GM23338 (cell line): Measurements from ENCODE around the gene LDLR. TPM values are rescaled to one million over a fixed set of nuclear protein-coding genes. Genes with fewer than 3 reads are reported as not detected.

Experiments
- ATAC-seq: fragments of 200-7000 bp; cut with Tn5 transposase; 3 replicates; pipeline ENCODE4 v1.9.1; 2020
- DNase-seq: peaks from one replicate; pipeline ENCODE4 v3.0.0-alpha.2; 2015; ENCODE audit warnings: low spot score
- H2AFZ ChIP-seq: fragments of 200-600 bp; sonication (generic); 2 replicates; pipeline ENCODE4 v1.8.0; 2016; ENCODE audit warnings: antibody characterized with exemption, mild to moderate bottlenecking, moderate library complexity
- H3F3A ChIP-seq: fragments of 200-600 bp; sonication (generic); replicated peaks from 2 replicates; pipeline ENCODE4 v1.8.0; 2017; ENCODE audit warnings: antibody characterized with exemption, mixed run types, low read depth
- H3K27ac ChIP-seq: fragments of 200-600 bp; sonication (generic); 2 replicates; pipeline ENCODE4 v1.6.1; 2016; ENCODE audit warnings: low read depth
- H3K27me3 ChIP-seq: fragments of 200-600 bp; sonication (generic); 2 replicates; pipeline ENCODE4 v1.8.0; 2016; ENCODE audit warnings: mild to moderate bottlenecking, mixed run types, moderate library complexity; ENCODE audit not compliant: insufficient read depth
- H3K36me3 ChIP-seq: fragments of 200-600 bp; sonication (generic); 2 replicates; pipeline ENCODE4 v1.8.0; 2016; ENCODE audit warnings: mild to moderate bottlenecking; ENCODE audit not compliant: insufficient read depth
- H3K4me1 ChIP-seq: fragments of 200-600 bp; sonication (generic); 2 replicates; pipeline ENCODE4 v1.8.0; 2016; ENCODE audit warnings: mild to moderate bottlenecking, moderate library complexity; ENCODE audit not compliant: insufficient read depth
- H3K4me2 ChIP-seq: fragments of 200-600 bp; sonication (generic); 2 replicates; pipeline ENCODE4 v1.7.1; 2017; ENCODE audit warnings: mixed run types
- H3K4me3 ChIP-seq: fragments of 200-600 bp; sonication (generic); 2 replicates; pipeline ENCODE4 v1.6.1; 2016; ENCODE audit warnings: mixed run types
- H3K79me2 ChIP-seq: fragments of 200-600 bp; sonication (generic); replicated peaks from 2 replicates; pipeline ENCODE4 v1.8.0; 2017; ENCODE audit warnings: mild to moderate bottlenecking; ENCODE audit not compliant: insufficient read depth
- H3K9me2 ChIP-seq: fragments of 200-600 bp; sonication (generic); 2 replicates; pipeline ENCODE4 v1.8.0; 2017; ENCODE audit not compliant: insufficient read depth
- H4K20me1 ChIP-seq: fragments of 200-600 bp; sonication (generic); replicated peaks from 2 replicates; pipeline ENCODE4 v1.8.0; 2017; ENCODE audit warnings: mild to moderate bottlenecking; ENCODE audit not compliant: insufficient read depth
- H3K27ac Mint-ChIP-seq: 2 replicates; pipeline ENCODE4 v1.8.0; 2020; ENCODE audit warnings: inconsistent platforms, mild to moderate bottlenecking, moderate library complexity, mixed read lengths
- H3K27me3 Mint-ChIP-seq: 3 replicates; pipeline ENCODE4 v1.8.0; 2022; ENCODE audit warnings: low read depth, mild to moderate bottlenecking, moderate library complexity, mixed read lengths, inconsistent platforms; ENCODE audit not compliant: insufficient read depth, poor library complexity
- H3K36me3 Mint-ChIP-seq: 3 replicates; pipeline ENCODE4 v1.8.0; 2021; ENCODE audit warnings: low read depth, mild to moderate bottlenecking, inconsistent platforms, moderate library complexity, mixed read lengths
- H3K4me1 Mint-ChIP-seq: 3 replicates; pipeline ENCODE4 v1.8.0; 2020; ENCODE audit warnings: mild to moderate bottlenecking, inconsistent platforms, mixed read lengths
- H3K4me3 Mint-ChIP-seq: 3 replicates; pipeline ENCODE4 v1.8.0; 2021; ENCODE audit warnings: moderate library complexity, mild to moderate bottlenecking, inconsistent platforms, mixed read lengths
- H3K9me3 Mint-ChIP-seq: 3 replicates; pipeline ENCODE4 v1.8.0; 2020; ENCODE audit warnings: moderate library complexity, mild to moderate bottlenecking, inconsistent platforms, mixed read lengths
- CREB1 ChIP-seq: fragments of 250-450 bp; sonication (Bioruptor Pico); IDR thresholded peaks from 2 replicates; pipeline ENCODE4 v1.5.0; 2020; ENCODE audit warnings: low read depth, mild to moderate bottlenecking, moderate library complexity
- CTCF ChIP-seq, 2 experiments: fragments of 200-600 bp in 1 of 2; sonication (generic) in 1 of 2; conservative IDR thresholded peaks; 2 replicates each; pipeline versions ENCODE4 v1.5.1 to v1.6.1; 2016 to 2017; ENCODE audit warnings: antibody characterized with exemption in 2 of 2, low read depth in 2 of 2, mild to moderate bottlenecking in 2 of 2, moderate library complexity in 1 of 2
- ETS1 ChIP-seq: IDR thresholded peaks from 2 replicates; pipeline ENCODE4 v1.6.1; 2016; ENCODE audit warnings: antibody characterized with exemption
- EZH2 ChIP-seq: fragments of 200-600 bp; sonication (generic); IDR thresholded peaks from one replicate; pipeline ENCODE4 v1.8.0; 2017; ENCODE audit warnings: antibody characterized with exemption, mild to moderate bottlenecking, low read depth; ENCODE audit not compliant: unreplicated experiment
- JUNB ChIP-seq: IDR thresholded peaks from one replicate; pipeline ENCODE4 v1.6.1; 2016; ENCODE audit warnings: antibody characterized with exemption; ENCODE audit not compliant: unreplicated experiment
- NANOG ChIP-seq: IDR thresholded peaks from 2 replicates; pipeline ENCODE4 v1.6.1; 2016; ENCODE audit warnings: antibody characterized with exemption, borderline replicate concordance
- POLR2AphosphoS5 ChIP-seq: IDR thresholded peaks from 2 replicates; pipeline ENCODE4 v1.6.1; 2016; ENCODE audit warnings: antibody characterized with exemption, low read depth
- REST ChIP-seq: IDR thresholded peaks from one replicate; pipeline ENCODE4 v1.6.1; 2018; ENCODE audit warnings: antibody characterized with exemption; ENCODE audit not compliant: unreplicated experiment
- STAT1 ChIP-seq: IDR thresholded peaks from one replicate; pipeline ENCODE4 v1.6.1; 2016; ENCODE audit warnings: antibody characterized with exemption; ENCODE audit not compliant: unreplicated experiment
- ZNF331 ChIP-seq: fragments of 250-450 bp; sonication (Bioruptor Pico); IDR thresholded peaks from 2 replicates; pipeline ENCODE4 v1.5.0; 2020; ENCODE audit warnings: low read depth, mild to moderate bottlenecking, moderate library complexity
- ZNF462 ChIP-seq: fragments of 250-450 bp; sonication (Bioruptor Pico); IDR thresholded peaks from 2 replicates; pipeline ENCODE4 v1.5.0; 2020; ENCODE audit warnings: mild to moderate bottlenecking, moderate library complexity
- polyA plus RNA-seq: library from polyadenylated mRNA; unstranded; fragments of >200 nt; fragmentation: Nextera tagmentation; extraction: Ambion mirVana; gene quantifications from 2 replicates; pipeline ENCODE4 v1.2.1, GENCODE V29; 2016
- total RNA-seq: library from RNA; depleted of rRNA; stranded (reverse); fragments of >200 nt; shearing (Covaris generic); gene quantifications from 2 replicates; pipeline ENCODE4 v1.2.3, GENCODE V29; 2014

LDLR gene
- total and polyA plus RNA-seq, 2 experiments from 2014 or later = 57.6 to 180 TPM

GRCh38 chr19:11100049-11100448, 10.8 kb downstream of the LDLR start:
- H3K27ac ChIP-seq = peak overlapping the region; percentile 83
- Mint-ChIP-seq H3K36me3 (peaks cover 87% of the 10 kb centered on the region), H3K27me3 (peaks cover 1% of the 10 kb centered on the region), H3K4me3 (no peak overlapping the region), H3K27ac (peak overlapping the region; percentile 54; the same call in 1 of the 2 replicates), H3K9me3 (no peaks in the 10 kb centered on the region), H3K4me1 (peaks cover 3% of the 10 kb centered on the region)
- H2AFZ ChIP-seq = no peak overlapping the region
- H3K27me3 ChIP-seq = no peaks in the 10 kb centered on the region
- peaks cover 73% of the 10 kb centered on the region for H3F3A ChIP-seq
- no peaks in the 10 kb centered on the region for H3K9me2 ChIP-seq
- H3K79me2 ChIP-seq = peaks cover 99% of the 10 kb centered on the region
- DNase-seq (no peak), ATAC-seq (no peak)
- 0 out of 2 replicates have a peak, but pooled peaks cover 4% of the 10 kb centered on the region for H3K4me1 ChIP-seq
- TF ChIP-seq POLR2AphosphoS5 (no peak), NANOG (no peak), STAT1 (no peak), JUNB (no peak), CREB1 (CRISPR knock-in tag) (no peak), REST (no peak), CTCF (conservative IDR thresholded peaks at IDR 0.05; ENCODE audit: low read depth in 2 of 2) (no peak), ZNF331 (no peak), EZH2 (no peak), ZNF462 (no peak), ETS1 (no peak)
- H3K4me2 ChIP-seq = no peak overlapping the region
- H3K4me3 ChIP-seq = no peak overlapping the region
- peaks cover 98% of the 10 kb centered on the region for H3K36me3 ChIP-seq
- H4K20me1 ChIP-seq = peaks cover 85% of the 10 kb centered on the region
